ENCODE results near the gene CRLF1.
"Not testable (repeated sequence)": the region's sequence is repeated elsewhere in the genome, so short reads cannot be mapped to it uniquely, and the experiment has no call there.

Gene CRLF1

GRCh38 chr19:18594824-18595373 lies 11.7 kb downstream of the CRLF1 start:
- H3K4me3 ChIP-seq (ENCODE audit: low read length): peak overlapping the region; percentile 60
- peaks cover 10% of the 10 kb centered on the region for H3K4me1 ChIP-seq (ENCODE audit: control insufficient read depth, insufficient read depth, low read length)
- H3K27me3 ChIP-seq (ENCODE audit: control insufficient read depth, insufficient read depth, low read length): no peaks in the 10 kb centered on the region
- peak overlapping the region; percentile 79 for H3K4me2 ChIP-seq (ENCODE audit: low read length)
- H3K9ac ChIP-seq (ENCODE audit: low read depth, low read length): peak overlapping the region; percentile 10
- no peaks in the 10 kb centered on the region for H3K9me3 ChIP-seq (replicated peaks; ENCODE audit: low read length)
- no peaks in the 10 kb centered on the region for H3K36me3 ChIP-seq (ENCODE audit: insufficient read depth, low read length)

- H3K4me2 ChIP-seq (ENCODE audit: low read length): peak overlapping the region; percentile 79
- H3K9me3 ChIP-seq (replicated peaks; ENCODE audit: low read length): no peaks in the 10 kb centered on the region
- peaks cover 15% of the 10 kb centered on the region for H3K4me1 ChIP-seq (ENCODE audit: control insufficient read depth, insufficient read depth, low read length)
- H3K36me3 ChIP-seq (ENCODE audit: insufficient read depth, low read length): no peaks in the 10 kb centered on the region
- peak overlapping the region; percentile 60 for H3K4me3 ChIP-seq (ENCODE audit: low read length)
- H3K9ac ChIP-seq (ENCODE audit: low read depth, low read length): peak overlapping the region; percentile 10
- no peaks in the 10 kb centered on the region for H3K27me3 ChIP-seq (ENCODE audit: control insufficient read depth, insufficient read depth, low read length)
Measured at GRCh38 chr19:18594096-18594823, 12.3 kb downstream of the CRLF1 start.

- H3K4me3 ChIP-seq (ENCODE audit: low read length): no peak overlapping the region
- no peaks in the 10 kb centered on the region for H3K36me3 ChIP-seq (ENCODE audit: insufficient read depth, low read length)
- peaks cover 15% of the 10 kb centered on the region for H3K4me1 ChIP-seq (ENCODE audit: control insufficient read depth, insufficient read depth, low read length)
- H3K27me3 ChIP-seq (ENCODE audit: control insufficient read depth, insufficient read depth, low read length): no peaks in the 10 kb centered on the region
- no peak overlapping the region for H3K4me2 ChIP-seq (ENCODE audit: low read length)
- H3K9me3 ChIP-seq (replicated peaks; ENCODE audit: low read length): no peaks in the 10 kb centered on the region
- no peak overlapping the region for H3K9ac ChIP-seq (ENCODE audit: low read depth, low read length)
Measured at GRCh38 chr19:18593367-18594095, 13.1 kb downstream of the CRLF1 start.

- not testable (repeated sequence) for H3K9ac ChIP-seq (ENCODE audit: low read depth, low read length); H3K4me3 ChIP-seq (ENCODE audit: low read length); H3K4me2 ChIP-seq (ENCODE audit: low read length); H3K36me3 ChIP-seq (ENCODE audit: insufficient read depth, low read length); H3K9me3 ChIP-seq (replicated peaks; ENCODE audit: low read length); H3K27me3 ChIP-seq (ENCODE audit: control insufficient read depth, insufficient read depth, low read length)
- peaks cover 23% of the 10 kb centered on the region for H3K4me1 ChIP-seq (ENCODE audit: control insufficient read depth, insufficient read depth, low read length)
Measured at GRCh38 chr19:18592732-18593131, 13.9 kb downstream of the CRLF1 start.

GRCh38 chr19:18591735-18592385 lies 14.7 kb downstream of the CRLF1 start:
- Histone ChIP-seq H3K9ac (ENCODE audit: low read depth, low read length) (no peak overlapping the region), H3K4me1 (ENCODE audit: control insufficient read depth, insufficient read depth, low read length) (peaks cover 24% of the 10 kb centered on the region), H3K36me3 (ENCODE audit: insufficient read depth, low read length) (no peaks in the 10 kb centered on the region)

GRCh38 chr19:18590273-18591272 lies 16.0 kb downstream of the CRLF1 start:
- peaks cover 24% of the 10 kb centered on the region for H3K4me1 ChIP-seq (ENCODE audit: control insufficient read depth, insufficient read depth, low read length)
- no peaks in the 10 kb centered on the region for H3K27me3 ChIP-seq (ENCODE audit: control insufficient read depth, insufficient read depth, low read length)
- peak overlapping the region; percentile 99 for H3K4me3 ChIP-seq (ENCODE audit: low read length)
- H3K4me2 ChIP-seq (ENCODE audit: low read length): peak overlapping the region; percentile 100
- H3K9me3 ChIP-seq (replicated peaks; ENCODE audit: low read length): no peaks in the 10 kb centered on the region
- H3K9ac ChIP-seq (ENCODE audit: low read depth, low read length): peak overlapping the region; percentile 89
- no peaks in the 10 kb centered on the region for H3K36me3 ChIP-seq (ENCODE audit: insufficient read depth, low read length)

More at GRCh38 chr19:18591735-18592385, 14.7 kb downstream of the CRLF1 start:
- Histone ChIP-seq H3K27me3 (ENCODE audit: control insufficient read depth, insufficient read depth, low read length) (no peaks in the 10 kb centered on the region), H3K9me3 (replicated peaks; ENCODE audit: low read length) (no peaks in the 10 kb centered on the region), H3K4me3 (ENCODE audit: low read length) (no peak overlapping the region), H3K4me2 (ENCODE audit: low read length) (no peak overlapping the region)

GRCh38 chr19:18589380-18590272 lies 17.0 kb downstream of the CRLF1 start:
- Histone ChIP-seq H3K4me3 (ENCODE audit: low read length) (peak overlapping the region; percentile 99), H3K9ac (ENCODE audit: low read depth, low read length) (peak overlapping the region; percentile 89), H3K9me3 (replicated peaks; ENCODE audit: low read length) (no peaks in the 10 kb centered on the region), H3K4me2 (ENCODE audit: low read length) (peak overlapping the region; percentile 100), H3K36me3 (ENCODE audit: insufficient read depth, low read length) (no peaks in the 10 kb centered on the region), H3K27me3 (ENCODE audit: control insufficient read depth, insufficient read depth, low read length) (no peaks in the 10 kb centered on the region), H3K4me1 (ENCODE audit: control insufficient read depth, insufficient read depth, low read length) (peaks cover 21% of the 10 kb centered on the region)

- peak within 1 kb of the TSS; percentile 99 for H3K4me3 ChIP-seq (ENCODE audit: low read length)
- H3K4me1 ChIP-seq (ENCODE audit: control insufficient read depth, insufficient read depth, low read length): peaks cover 18% of the 10 kb centered on the region
- H3K36me3 ChIP-seq (ENCODE audit: insufficient read depth, low read length): no peaks in the 10 kb centered on the region
- peak within 1 kb of the TSS; percentile 89 for H3K9ac ChIP-seq (ENCODE audit: low read depth, low read length)
- H3K27me3 ChIP-seq (ENCODE audit: control insufficient read depth, insufficient read depth, low read length): no peaks in the 10 kb centered on the region
- peak within 1 kb of the TSS; percentile 100 for H3K4me2 ChIP-seq (ENCODE audit: low read length)
- no peaks in the 10 kb centered on the region for H3K9me3 ChIP-seq (replicated peaks; ENCODE audit: low read length)
Measured at GRCh38 chr19:18588611-18589379, 17.8 kb downstream of the CRLF1 start, which contains the start of gene REX1BD. Gene REX1BD (plus strand): TSS chr19:18588798. CDS start chr19:18588802, 4 bp downstream.

- Histone ChIP-seq H3K4me2 (ENCODE audit: low read length) (peak overlapping the region; percentile 100), H3K36me3 (ENCODE audit: insufficient read depth, low read length) (no peaks in the 10 kb centered on the region), H3K27me3 (ENCODE audit: control insufficient read depth, insufficient read depth, low read length) (no peaks in the 10 kb centered on the region), H3K4me3 (ENCODE audit: low read length) (peak overlapping the region; percentile 99), H3K9ac (ENCODE audit: low read depth, low read length) (peak overlapping the region; percentile 89), H3K4me1 (ENCODE audit: control insufficient read depth, insufficient read depth, low read length) (peaks cover 18% of the 10 kb centered on the region), H3K9me3 (replicated peaks; ENCODE audit: low read length) (no peaks in the 10 kb centered on the region)
Measured at GRCh38 chr19:18587962-18588610, 18.5 kb downstream of the CRLF1 start.
